Uterus (tissue), 4 donors: ENCODE data around the gene BANF2. TPM values are rescaled to one million over a fixed set of nuclear protein-coding genes. Genes with fewer than 3 reads are reported as not detected.

Experiments used
- DNase-seq, 2 donors: peaks; one replicate each; pipeline ENCODE4 v3.0.0-alpha.2; 2019 to 2020
- H3K27ac ChIP-seq, 2 donors: fragments of 200-600 bp; sonication (generic); 1 replicate in 1 of 2; 2 replicates in 1 of 2; pipeline ENCODE4 v1.5.1; 2016 to 2018
- H3K27me3 ChIP-seq, 2 donors: fragments of 200-600 bp; sonication (generic); one replicate each; pipeline ENCODE4 v1.5.1; 2018 to 2019; ENCODE audit warnings: control low read depth in 1 of 2
- H3K36me3 ChIP-seq, 2 donors: fragments of 200-600 bp; sonication (generic); one replicate each; pipeline ENCODE4 v1.5.1; 2019; ENCODE audit warnings: control low read depth in 1 of 2
- H3K4me1 ChIP-seq, 2 donors: fragments of 200-600 bp; sonication (generic); one replicate each; pipeline ENCODE4 v1.5.1; 2018 to 2019; ENCODE audit warnings: control low read depth in 1 of 2
- H3K4me3 ChIP-seq, 2 donors: fragments of 200-600 bp; sonication (generic); 1 replicate in 1 of 2; 2 replicates in 1 of 2; pipeline ENCODE4 v1.5.1; 2018 to 2019; ENCODE audit warnings: mild to moderate bottlenecking in 1 of 2
- H3K9me3 ChIP-seq, 2 donors: fragments of 200-600 bp; sonication (generic); one replicate each; pipeline ENCODE4 v1.5.1; 2019; ENCODE audit warnings: control low read depth in 1 of 2
- POLR2A ChIP-seq, 2 donors: fragments of 450-650 bp; IDR thresholded peaks; one replicate each; pipeline ENCODE4 v1.6.1; 2016; ENCODE audit warnings: antibody characterized with exemption in 2 of 2, mild to moderate bottlenecking in 1 of 2, moderate library complexity in 1 of 2
- intact Hi-C: fragments of 100-400 bp; cut with DNase I; formaldehyde crosslinking; loops from one replicate; pipeline ENCODE4 v1.15.1; 2023; ENCODE audit warnings: low total_unique reads
- total RNA-seq, 4 donors: library from RNA; depleted of rRNA in 3 of 4; stranded (reverse); fragments of >200 nt in 3 of 4; gene quantifications; one replicate each; pipeline versions ENCODE4 v1.1.0 to v1.2.4, GENCODE V29; 2014 to 2023
- TF ChIP-seq, protein P1 (sequence below), 4 experiments: fragments of 200-600 bp in 2 of 4; fragments of 450-650 bp in 2 of 4; sonication (generic) in 2 of 4; IDR thresholded peaks; one replicate each; pipeline ENCODE4 v1.5.1; 2016 to 2019; ENCODE audit warnings: antibody characterized with exemption in 4 of 4, mild to moderate bottlenecking in 2 of 4, moderate library complexity in 1 of 4
- donor health status: DM: yes; HTN: yes; CAD: no.

BANF2 gene
- total RNA-seq, 4 donors from 2014 or later, result not detected

DNA sequence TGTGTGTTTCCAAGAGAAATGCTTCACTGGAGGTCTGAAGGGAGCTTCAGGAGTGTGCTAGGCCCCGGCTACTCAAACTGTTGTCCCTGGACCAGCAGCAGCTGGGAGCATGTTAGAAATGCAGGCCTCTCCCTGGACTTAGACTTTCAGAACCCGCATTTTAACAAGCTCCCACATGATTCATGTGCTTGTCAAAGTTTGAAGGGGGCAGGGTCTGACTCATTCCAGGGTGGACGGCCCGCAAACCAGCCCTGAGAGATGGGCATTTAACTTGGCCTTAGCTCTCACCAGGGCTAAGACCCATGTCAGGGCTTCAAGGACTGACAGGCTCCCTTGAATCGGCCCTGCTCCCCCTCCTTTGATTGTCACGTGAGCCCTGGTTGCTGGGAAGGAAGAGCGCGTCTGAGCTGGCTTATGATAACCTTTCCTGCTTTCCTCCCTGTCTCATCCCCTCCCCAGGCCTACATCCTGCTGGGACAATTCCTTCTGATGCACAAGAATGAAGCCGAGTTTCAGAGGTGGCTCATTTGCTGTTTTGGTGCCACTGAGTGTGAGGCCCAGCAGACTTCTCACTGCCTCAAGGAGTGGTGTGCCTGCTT lies 35.5 kb downstream of the BANF2 start:
- TF ChIP-seq POLR2A (IDR thresholded peaks at IDR 0.05), result no peak
- TF ChIP-seq, protein P1, sequence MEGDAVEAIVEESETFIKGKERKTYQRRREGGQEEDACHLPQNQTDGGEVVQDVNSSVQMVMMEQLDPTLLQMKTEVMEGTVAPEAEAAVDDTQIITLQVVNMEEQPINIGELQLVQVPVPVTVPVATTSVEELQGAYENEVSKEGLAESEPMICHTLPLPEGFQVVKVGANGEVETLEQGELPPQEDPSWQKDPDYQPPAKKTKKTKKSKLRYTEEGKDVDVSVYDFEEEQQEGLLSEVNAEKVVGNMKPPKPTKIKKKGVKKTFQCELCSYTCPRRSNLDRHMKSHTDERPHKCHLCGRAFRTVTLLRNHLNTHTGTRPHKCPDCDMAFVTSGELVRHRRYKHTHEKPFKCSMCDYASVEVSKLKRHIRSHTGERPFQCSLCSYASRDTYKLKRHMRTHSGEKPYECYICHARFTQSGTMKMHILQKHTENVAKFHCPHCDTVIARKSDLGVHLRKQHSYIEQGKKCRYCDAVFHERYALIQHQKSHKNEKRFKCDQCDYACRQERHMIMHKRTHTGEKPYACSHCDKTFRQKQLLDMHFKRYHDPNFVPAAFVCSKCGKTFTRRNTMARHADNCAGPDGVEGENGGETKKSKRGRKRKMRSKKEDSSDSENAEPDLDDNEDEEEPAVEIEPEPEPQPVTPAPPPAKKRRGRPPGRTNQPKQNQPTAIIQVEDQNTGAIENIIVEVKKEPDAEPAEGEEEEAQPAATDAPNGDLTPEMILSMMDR (IDR thresholded peaks at IDR 0.05), result no peak
- no peak overlapping the region for H3K27ac ChIP-seq
- H3K9me3 ChIP-seq, result no peaks in the 10 kb centered on the region
- no peak overlapping the region for H3K4me3 ChIP-seq
- H3K4me1 ChIP-seq, result no peaks in the 10 kb centered on the region
- DNase-seq, result no peak
- intact Hi-C loops, result no loop called here
- no peaks in the 10 kb centered on the region for H3K36me3 ChIP-seq
- no peaks in the 10 kb centered on the region for H3K27me3 ChIP-seq

DNA sequence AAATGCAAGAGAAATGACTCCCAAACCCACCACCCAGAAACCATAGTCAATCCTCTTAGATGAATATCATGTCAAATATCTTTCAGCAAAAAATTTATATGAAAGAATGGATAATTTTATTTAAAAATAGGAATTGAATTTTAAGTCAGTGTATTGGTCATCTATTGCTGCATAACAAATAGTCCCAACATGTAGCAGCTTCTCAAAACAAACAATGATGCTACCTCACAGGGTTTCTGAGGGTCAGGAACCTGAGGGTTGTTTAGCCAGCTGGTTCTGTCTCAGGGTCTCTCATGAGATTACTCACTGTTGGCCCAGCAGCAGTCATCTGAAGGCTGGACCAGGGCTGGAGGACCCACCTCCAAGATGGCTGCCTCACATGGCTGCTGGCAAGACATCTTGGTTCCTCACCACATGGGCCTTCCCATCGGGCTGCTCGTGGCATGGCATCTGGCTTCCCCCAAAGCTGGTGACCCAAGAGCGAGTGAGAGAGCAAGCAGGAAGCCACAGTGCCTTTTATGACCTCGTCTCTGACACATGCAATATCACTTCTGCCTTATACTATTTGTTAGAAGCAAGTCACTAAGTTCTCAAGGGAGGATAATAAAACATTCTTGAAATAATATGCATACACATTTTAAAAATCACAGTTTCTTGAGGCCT lies 36.3 kb downstream of the BANF2 start:
- intact Hi-C loops, result no loop called here
- no peaks in the 10 kb centered on the region for H3K4me1 ChIP-seq
- no peaks in the 10 kb centered on the region for H3K9me3 ChIP-seq
- H3K4me3 ChIP-seq, result no peak overlapping the region
- no peak overlapping the region for H3K27ac ChIP-seq
- no peak for TF ChIP-seq POLR2A (IDR thresholded peaks at IDR 0.05)
- TF ChIP-seq, protein P1 (IDR thresholded peaks at IDR 0.05), result no peak
- H3K27me3 ChIP-seq, result no peaks in the 10 kb centered on the region
- no peaks in the 10 kb centered on the region for H3K36me3 ChIP-seq
- no peak for DNase-seq

DNA sequence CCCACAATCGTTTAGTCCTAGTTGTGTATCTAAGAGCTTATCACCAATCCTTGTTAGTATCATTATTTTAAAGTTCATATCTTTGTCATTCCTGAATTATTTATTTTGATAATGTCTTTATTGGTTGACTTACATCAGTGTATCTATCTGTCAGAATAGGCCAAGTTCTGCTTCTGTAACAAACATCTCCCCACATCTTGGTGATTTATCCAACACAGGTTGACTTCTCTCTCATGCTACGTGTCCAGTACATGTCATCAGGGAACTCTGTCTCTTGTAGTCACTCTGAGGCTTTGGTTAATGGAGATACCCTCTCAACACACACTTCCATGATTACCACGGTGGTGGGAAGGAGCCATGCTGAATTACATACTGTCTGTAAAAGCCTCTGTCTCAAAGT lies 38.4 kb downstream of the BANF2 start:
- Histone ChIP-seq H3K4me3 (no peak overlapping the region), H3K27me3 (no peaks in the 10 kb centered on the region), H3K27ac (no peak overlapping the region), H3K36me3 (no peaks in the 10 kb centered on the region), H3K9me3 (no peaks in the 10 kb centered on the region), H3K4me1 (no peaks in the 10 kb centered on the region)
- TF ChIP-seq, protein P1 (IDR thresholded peaks at IDR 0.05), result no peak
- TF ChIP-seq POLR2A (IDR thresholded peaks at IDR 0.05), result no peak
- no peak for DNase-seq
- intact Hi-C loops, result no loop called here

DNA sequence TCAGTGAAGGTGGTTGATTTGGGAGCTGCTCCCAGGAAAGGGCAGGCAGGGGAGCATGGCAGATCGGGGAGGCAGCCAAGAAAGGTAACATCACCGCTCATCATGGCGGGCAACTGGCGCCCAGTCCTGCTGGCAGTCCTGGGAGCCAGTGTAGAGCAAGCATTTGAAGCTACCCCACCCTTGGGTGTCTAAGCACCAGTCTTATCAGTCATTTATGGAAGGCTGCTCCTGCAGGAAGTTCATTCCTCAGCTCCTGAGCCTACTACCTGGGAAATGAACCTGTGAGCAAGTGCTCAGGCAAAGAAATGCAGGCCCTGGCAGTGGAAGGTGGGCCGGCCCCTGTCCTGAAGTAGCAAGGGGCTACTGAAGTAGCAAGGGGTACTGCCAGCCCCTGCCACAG lies 41.5 kb downstream of the BANF2 start:
- no peaks in the 10 kb centered on the region for H3K36me3 ChIP-seq
- H3K4me3 ChIP-seq, result no peak overlapping the region
- H3K4me1 ChIP-seq, result no peaks in the 10 kb centered on the region
- no peak overlapping the region for H3K27ac ChIP-seq
- DNase-seq, result no peak
- no peaks in the 10 kb centered on the region for H3K9me3 ChIP-seq
- intact Hi-C loops, result no loop called here
- H3K27me3 ChIP-seq, result no peaks in the 10 kb centered on the region
- TF ChIP-seq POLR2A (IDR thresholded peaks at IDR 0.05), result no peak
- TF ChIP-seq, protein P1 (IDR thresholded peaks at IDR 0.05), result no peak

DNA sequence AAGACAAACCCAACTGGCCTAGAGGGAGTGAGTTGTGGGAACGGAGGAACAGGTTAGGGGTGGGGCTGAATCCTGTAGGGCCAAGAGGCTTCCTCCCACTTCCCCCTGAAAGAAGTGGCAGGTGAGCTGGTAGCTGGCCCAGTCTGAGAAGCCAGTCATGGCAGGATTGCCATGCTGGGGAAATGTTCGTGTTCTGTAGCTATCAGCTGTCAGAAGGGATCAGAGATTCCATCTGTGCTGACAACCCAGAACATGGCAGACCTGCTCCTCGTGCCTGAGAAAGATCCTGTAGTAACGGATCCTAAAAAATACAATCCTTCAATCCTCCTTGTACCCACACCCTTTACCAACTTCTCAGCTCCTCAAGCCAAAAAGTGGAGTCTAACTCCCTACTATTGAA lies 43.0 kb downstream of the BANF2 start:
- no peaks in the 10 kb centered on the region for H3K4me1 ChIP-seq
- no peaks in the 10 kb centered on the region for H3K9me3 ChIP-seq
- no peak for DNase-seq
- no peak overlapping the region for H3K4me3 ChIP-seq
- TF ChIP-seq POLR2A (IDR thresholded peaks at IDR 0.05), result no peak
- TF ChIP-seq, protein P1 (IDR thresholded peaks at IDR 0.05), result no peak
- no peaks in the 10 kb centered on the region for H3K36me3 ChIP-seq
- intact Hi-C loops, result no loop called here
- no peak overlapping the region for H3K27ac ChIP-seq
- no peaks in the 10 kb centered on the region for H3K27me3 ChIP-seq
